Activated CD4-positive, alpha-beta T cell treated with anti-CD3 and anti-CD28 coated beads, Interleukin-2, amount 50 U/mL, for 24 hours (primary cell): ENCODE results near the gene TPRG1L.

Experiments used
- DNase-seq, 2 donors: peaks; one replicate each; pipeline ENCODE4 v3.0.0-alpha.2; 2020; ENCODE audit warnings: low read depth in 1 of 2, low spot score in 1 of 2

The TPRG1L gene

DNA sequence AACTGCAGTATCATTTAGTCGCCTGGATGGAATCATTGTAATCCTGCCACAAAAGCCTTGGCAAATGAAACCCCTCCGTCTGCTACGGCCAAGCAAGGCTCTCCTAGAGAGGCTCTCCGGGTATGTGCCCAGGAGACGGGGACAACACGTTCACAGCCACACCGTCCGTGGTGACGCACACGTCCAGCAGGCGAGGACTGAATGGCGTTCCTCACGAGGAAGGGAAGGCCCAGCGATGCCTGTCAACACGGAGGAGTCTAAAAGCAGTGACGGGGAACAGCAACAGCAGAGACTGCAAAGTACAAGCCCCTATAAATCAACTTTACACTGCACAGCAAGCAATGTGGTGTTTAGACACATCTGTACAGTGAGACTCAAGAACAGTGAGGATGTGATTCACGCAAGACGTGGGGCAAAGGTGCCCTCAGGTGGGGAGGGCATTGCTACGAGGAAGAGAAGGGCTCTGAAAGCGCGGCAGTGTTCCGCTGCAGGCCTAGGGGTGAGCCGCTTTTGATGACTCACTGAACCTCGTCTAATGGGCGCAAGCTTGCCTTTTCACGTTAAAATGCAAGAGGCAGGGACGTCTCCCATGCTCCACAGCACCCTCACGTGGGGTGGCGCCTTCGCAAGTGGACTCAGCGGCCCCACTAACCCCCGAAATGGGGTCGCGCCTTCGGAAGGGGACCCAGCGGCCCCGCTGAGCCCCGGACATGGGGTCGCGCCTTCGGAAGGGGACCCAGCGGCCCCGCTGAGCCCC lies 18.3 kb downstream of the TPRG1L start:
- DNase-seq, result no peak

GRCh38 chr1:3644273-3644672 lies 19.5 kb downstream of the TPRG1L start:
- no peak for DNase-seq

- DNase-seq, result no peak
Measured at GRCh38 chr1:3645247-3645646, 20.4 kb downstream of the TPRG1L start.

GRCh38 chr1:3645666-3646355 lies 21.0 kb downstream of the TPRG1L start:
- DNase-seq, result no peak

- no peak for DNase-seq
Measured at GRCh38 chr1:3646596-3646995, 21.8 kb downstream of the TPRG1L start.

- DNase-seq, result peak; percentile 68 to 87
Measured at GRCh38 chr1:3649342-3650247, 24.8 kb downstream of the TPRG1L start, which contains the start of gene WRAP73. WRAP73 (minus strand) TSS chr1:3650103; CDS start chr1:3649999, 104 bp downstream.

- no peak for DNase-seq
Measured at GRCh38 chr1:3650248-3651025, 25.6 kb downstream of the TPRG1L start.

DNA sequence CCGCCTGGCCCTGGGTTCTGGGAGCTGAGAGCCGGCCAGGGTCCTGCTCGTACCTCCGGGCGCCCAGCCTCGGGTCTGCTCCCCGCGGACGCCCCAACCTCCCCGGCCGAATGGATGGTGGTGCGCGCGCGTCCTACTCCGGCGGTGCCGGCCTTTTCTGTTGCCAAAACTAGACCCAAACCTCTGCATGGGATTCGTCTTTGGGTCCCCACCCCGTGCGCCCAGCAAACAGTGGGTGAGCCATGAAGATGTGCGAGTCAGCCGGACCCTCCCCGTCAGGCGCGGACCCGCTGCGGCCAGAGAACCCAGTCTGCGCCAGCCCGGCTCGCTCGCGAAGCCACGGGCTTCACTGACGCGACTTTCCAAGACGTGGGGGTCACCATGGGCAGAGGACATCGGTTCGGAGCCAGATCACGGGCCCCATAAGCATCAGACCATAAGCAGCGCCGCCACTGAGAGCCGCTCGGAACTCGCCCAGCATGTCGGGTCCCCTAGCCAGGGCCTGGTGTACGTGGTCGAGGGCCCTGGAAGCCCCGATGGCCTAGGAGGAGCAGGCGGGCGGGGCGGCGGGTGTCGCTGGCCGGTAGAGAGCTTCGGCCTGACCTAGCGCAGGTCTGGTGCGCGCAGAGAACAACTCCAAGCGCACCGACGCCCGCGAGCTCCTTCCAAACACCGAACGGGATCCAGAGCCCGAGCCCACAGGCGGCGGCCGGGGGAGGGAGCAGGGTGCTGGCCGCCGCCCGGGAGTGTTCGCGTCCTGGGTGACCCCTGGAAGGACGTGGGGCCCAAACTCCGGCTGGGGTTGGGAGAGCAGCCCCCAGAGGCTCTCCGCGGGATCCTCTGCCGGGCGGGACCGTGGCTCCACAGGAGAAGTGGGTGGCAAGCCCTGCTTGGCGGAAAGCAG lies 26.5 kb downstream of the TPRG1L start:
- no peak for DNase-seq

GRCh38 chr1:3651930-3652547 lies 27.2 kb downstream of the TPRG1L start, which contains the start of gene TP73:
TP73 (plus strand) TSS chr1:3652516; CDS start chr1:3682366, 29,850 bp downstream.
- no peak for DNase-seq

- DNase-seq, result no peak
Measured at GRCh38 chr1:3652548-3653285, 27.9 kb downstream of the TPRG1L start.

- no peak for DNase-seq
Measured at GRCh38 chr1:3653286-3653618, 28.4 kb downstream of the TPRG1L start.

DNA sequence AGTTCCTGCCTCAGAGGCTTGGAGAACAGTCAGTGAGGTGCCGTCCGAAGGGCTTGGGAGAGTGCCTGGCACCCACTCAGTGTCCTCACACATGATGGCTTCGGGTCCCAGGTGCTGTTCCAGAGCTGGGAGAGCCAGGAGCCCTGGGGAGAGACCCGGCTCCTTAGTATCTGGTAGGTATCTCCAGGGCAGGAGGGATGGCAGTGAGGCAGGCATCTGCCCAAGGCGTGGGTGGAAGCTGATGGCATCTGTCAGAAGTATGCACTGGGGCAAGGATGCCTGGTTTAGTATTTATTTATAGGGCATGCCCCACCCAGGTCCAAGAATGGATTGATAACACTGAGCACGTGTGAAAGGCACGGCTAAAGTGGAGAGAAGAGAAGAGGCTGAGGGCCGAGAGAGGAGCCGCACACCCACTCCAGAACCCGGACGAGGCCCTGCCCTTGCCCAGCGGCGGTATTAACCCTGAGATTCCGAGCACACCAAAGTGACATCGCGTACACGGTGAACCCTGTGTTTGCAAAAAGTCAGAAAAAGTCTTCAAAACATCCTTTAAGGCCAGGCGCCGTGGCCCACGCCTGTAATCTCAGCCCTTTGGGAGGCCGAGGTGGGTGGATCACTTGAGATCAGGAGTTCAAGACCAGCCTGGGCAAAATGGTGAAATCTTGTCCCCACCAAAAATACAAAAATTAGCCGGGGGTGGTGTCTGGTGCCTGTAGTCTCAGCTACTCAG lies 29.9 kb downstream of the TPRG1L start:
- DNase-seq, result no peak

DNA sequence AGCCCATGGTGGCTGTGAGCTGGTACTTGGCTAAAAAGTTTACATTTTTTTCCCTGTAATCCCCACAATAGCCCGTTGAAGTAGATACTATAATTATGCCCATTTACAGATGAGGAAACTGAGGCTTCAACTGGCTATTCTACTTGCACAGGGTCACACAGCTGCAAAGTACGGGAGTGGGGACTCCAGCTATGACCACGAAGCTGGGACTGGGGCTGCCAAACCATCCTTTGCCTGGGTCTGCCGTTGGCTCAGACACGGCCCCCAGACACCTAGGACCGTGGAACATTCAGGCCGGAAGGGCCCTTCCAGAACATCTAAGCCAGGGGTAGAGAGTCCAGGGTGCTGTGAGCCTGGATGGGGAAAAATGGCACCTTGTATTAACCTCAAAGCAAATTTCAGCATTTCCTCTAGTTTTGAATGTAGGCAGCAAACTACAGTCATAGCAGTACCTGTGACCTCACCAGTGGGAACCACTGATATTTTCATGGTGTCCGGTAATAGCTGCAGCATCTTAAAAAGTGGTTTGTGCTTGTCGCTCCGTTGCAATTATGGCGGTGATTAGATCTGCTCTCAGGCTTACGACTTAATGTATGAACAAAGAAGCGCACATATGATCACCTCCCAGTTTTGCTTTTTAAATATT lies 31.8 kb downstream of the TPRG1L start:
- DNase-seq, result no peak

DNA sequence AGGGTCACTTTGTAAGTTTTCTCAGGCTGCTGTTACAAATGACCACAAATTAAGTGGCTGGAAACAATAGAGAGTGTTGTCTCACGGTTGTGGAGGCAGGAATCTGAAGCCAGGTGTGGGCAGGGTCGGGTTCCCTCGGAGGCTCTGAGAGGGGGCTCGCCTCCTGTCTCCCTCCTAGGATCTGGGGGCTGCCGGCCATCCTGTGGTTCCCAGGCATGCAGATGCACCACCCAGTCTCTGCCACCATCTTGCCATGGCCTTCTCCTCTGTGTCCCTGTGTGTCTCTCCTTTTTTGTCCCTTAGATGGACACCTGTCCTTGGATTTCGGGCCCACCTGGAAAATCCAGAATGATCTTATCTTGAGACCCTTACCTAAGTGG lies 32.3 kb downstream of the TPRG1L start:
- DNase-seq, result no peak

DNA sequence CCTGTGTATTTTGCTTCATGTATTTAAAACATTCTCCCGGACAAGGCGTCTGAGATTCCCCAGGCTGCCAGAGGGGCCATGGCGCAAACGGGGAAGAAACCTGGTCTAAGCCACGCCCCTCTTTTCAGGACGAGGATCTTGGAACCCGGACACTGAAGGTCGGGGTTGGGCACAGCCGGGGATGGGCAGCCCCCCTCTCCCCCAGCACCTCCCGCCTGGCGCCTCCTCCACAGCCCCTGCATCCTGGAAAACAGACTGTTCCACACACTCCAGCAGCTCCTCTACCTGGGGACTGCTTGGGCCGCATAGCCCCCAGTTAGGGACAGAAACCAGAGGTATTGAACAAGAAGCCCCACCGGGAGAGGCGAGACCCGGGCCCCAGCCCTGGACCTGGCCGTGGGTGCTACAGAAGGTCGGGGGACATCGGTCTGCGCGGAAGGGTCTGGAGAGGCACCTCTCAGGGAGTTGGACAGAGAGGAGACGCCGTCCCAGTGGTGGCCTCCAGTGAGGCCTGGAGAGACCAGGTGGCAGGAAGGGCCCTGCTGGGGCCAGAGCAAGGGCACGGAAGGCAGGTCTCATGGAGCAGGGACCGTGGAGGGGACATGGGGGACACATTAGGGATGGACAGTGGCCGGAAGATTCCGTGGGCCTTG lies 32.9 kb downstream of the TPRG1L start:
- DNase-seq, result no peak

GRCh38 chr1:3658231-3658615 lies 33.4 kb downstream of the TPRG1L start:
- DNase-seq, result no peak

- DNase-seq, result no peak
Measured at GRCh38 chr1:3659093-3659492, 34.3 kb downstream of the TPRG1L start.
